Activated CD4-positive, alpha-beta T cell treated with anti-CD3 and anti-CD28 coated beads, Interleukin-2, amount 10 ng/mL, durations not matched to agents 7 days and 5 days (primary cell): ENCODE measurements around the gene OPRD1. TPM values are rescaled to one million over a fixed set of nuclear protein-coding genes. Genes with fewer than 3 reads are reported as not detected.
A peak's percentile ranks its signal among the peaks of the same experiment; 100 is the strongest.
"Not testable (repeated sequence)": the region's sequence is repeated elsewhere in the genome, so short reads cannot be mapped to it uniquely, and the experiment has no call there.

Source experiments
- CTCF ChIA-PET: fragments of 350-600 bp; sonication (Branson Sonifier 250); formaldehyde crosslinking; loops from one replicate; lab custom pipeline; 2021; ENCODE audit warnings: antibody characterized with exemption; lab: Charles Lee
- POLR2A ChIA-PET: fragments of 350-600 bp; sonication (Branson Sonifier 250); formaldehyde crosslinking; loops from one replicate; lab custom pipeline; 2021; ENCODE audit warnings: antibody characterized with exemption; lab: Charles Lee
- DNase-seq: peaks from one replicate; pipeline ENCODE4 v3.0.0-alpha.2; 2020
- H3K27ac Mint-ChIP-seq: one replicate; pipeline ENCODE4 v1.8.0; 2021; ENCODE audit warnings: mild to moderate bottlenecking, moderate library complexity, mixed read lengths
- H3K27me3 Mint-ChIP-seq: one replicate; pipeline ENCODE4 v1.8.0; 2021; ENCODE audit warnings: mixed read lengths
- H3K36me3 Mint-ChIP-seq: one replicate; pipeline ENCODE4 v1.8.0; 2021; ENCODE audit warnings: low read depth, mixed read lengths
- H3K4me1 Mint-ChIP-seq: one replicate; pipeline ENCODE4 v1.8.0; 2021; ENCODE audit warnings: mixed read lengths
- H3K4me3 Mint-ChIP-seq: one replicate; pipeline ENCODE4 v1.8.0; 2021; ENCODE audit warnings: mild to moderate bottlenecking, moderate library complexity, mixed read lengths
- H3K9me3 Mint-ChIP-seq: one replicate; pipeline ENCODE4 v1.8.0; 2021; ENCODE audit warnings: mixed read lengths
- total RNA-seq, 2 experiments: library from RNA; stranded (reverse); gene quantifications; one replicate each; pipeline ENCODE4 v1.2.3, GENCODE V29; 2021

The OPRD1 gene
- total RNA-seq, 2 experiments from 2014 or later = not detected

- H3K36me3 Mint-ChIP-seq = no peaks in the 10 kb centered on the region
- DNase-seq = no peak
- ChIA-PET CTCF (interaction anchor here (0.7 kb wide), 1 partner anchor 11 kb away, joined by 3 read pairs; no protein-coding TSS in a partner anchor), POLR2A (no interaction called here)
- no peaks in the 10 kb centered on the region for H3K9me3 Mint-ChIP-seq
- no peak overlapping the region for H3K27ac Mint-ChIP-seq
- H3K4me3 Mint-ChIP-seq = no peak overlapping the region
- H3K4me1 Mint-ChIP-seq = peaks cover 2% of the 10 kb centered on the region
- peaks cover 32% of the 10 kb centered on the region for H3K27me3 Mint-ChIP-seq
Observed at GRCh38 chr1:28807046-28807445, 4.9 kb upstream of the OPRD1 start.

DNA sequence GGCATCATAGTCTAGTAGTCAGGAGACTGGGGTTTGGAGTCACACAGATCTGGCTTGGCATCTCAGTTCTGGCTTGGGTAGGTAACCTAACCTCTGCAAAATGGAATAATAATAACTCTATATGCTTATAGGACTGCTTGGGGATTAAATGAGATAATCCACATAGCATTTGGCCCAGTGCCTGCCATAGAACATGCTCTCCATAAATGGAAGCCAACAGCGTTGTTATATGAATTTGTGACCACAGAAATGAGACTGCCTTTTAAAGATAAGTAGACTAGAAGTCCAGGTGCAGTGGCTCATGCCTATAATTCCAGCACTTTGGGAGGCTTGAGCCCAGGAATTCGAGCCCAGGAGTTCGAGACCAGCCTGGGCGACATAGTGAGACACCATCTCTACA, 4.0 kb upstream of the OPRD1 start:
- ChIA-PET POLR2A (no interaction called here), CTCF (no interaction called here)
- Mint-ChIP-seq H3K4me3 (no peak overlapping the region), H3K36me3 (no peaks in the 10 kb centered on the region), H3K27me3 (peaks cover 39% of the 10 kb centered on the region), H3K27ac (no peak overlapping the region), H3K4me1 (peaks cover 2% of the 10 kb centered on the region), H3K9me3 (no peaks in the 10 kb centered on the region)
- no peak for DNase-seq

- POLR2A ChIA-PET = no interaction called here
- H3K27me3 Mint-ChIP-seq = peaks cover 58% of the 10 kb centered on the region
- DNase-seq = no peak
- no peaks in the 10 kb centered on the region for H3K36me3 Mint-ChIP-seq
- H3K9me3 Mint-ChIP-seq = no peaks in the 10 kb centered on the region
- H3K4me3 Mint-ChIP-seq = no peak overlapping the region
- peaks cover 6% of the 10 kb centered on the region for H3K4me1 Mint-ChIP-seq
- H3K27ac Mint-ChIP-seq = no peak overlapping the region
- CTCF ChIA-PET = no interaction called here
Observed at GRCh38 chr1:28811369-28811765, 603 bp upstream of the OPRD1 start.

- Mint-ChIP-seq H3K4me3 (no peak overlapping the region), H3K27me3 (peaks cover 56% of the 10 kb centered on the region), H3K4me1 (peaks cover 6% of the 10 kb centered on the region), H3K36me3 (no peaks in the 10 kb centered on the region), H3K27ac (no peak overlapping the region), H3K9me3 (no peaks in the 10 kb centered on the region)
- DNase-seq = no peak
- ChIA-PET CTCF (interaction anchor here (0.6 kb wide), 1 partner anchor 11 kb away, joined by 3 read pairs; no protein-coding TSS in a partner anchor), POLR2A (no interaction called here)
Observed at GRCh38 chr1:28812669-28813468, 899 bp downstream of the OPRD1 start.

DNA sequence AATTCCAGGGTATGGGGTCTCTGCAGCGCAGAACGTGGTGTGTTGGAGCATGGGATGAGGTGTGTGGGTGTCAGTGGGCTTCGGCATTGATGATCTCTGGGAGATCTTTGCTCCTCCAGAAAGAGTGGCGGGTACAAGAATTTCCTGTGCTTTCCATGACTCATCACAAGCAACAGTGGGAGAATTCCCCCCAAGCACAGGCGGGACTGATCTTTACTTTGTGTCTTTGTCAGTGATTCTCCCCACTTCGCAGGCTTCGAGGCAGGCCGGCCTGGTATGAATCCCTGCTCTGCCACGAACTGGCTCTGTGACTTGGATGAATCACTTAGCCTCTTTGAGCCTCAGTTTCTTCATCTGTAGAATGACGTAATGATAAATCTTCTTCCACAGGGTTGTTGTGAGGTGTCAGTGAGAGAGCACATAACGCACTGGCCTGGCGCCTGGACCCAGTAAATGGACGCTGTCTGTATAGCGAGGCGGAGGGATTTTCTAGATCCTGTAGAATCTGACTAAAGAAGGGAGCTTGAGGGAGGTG, 2.0 kb downstream of the OPRD1 start:
- Mint-ChIP-seq H3K4me3 (no peak overlapping the region), H3K9me3 (no peaks in the 10 kb centered on the region), H3K36me3 (no peaks in the 10 kb centered on the region), H3K27ac (no peak overlapping the region), H3K27me3 (peaks cover 53% of the 10 kb centered on the region), H3K4me1 (peaks cover 6% of the 10 kb centered on the region)
- DNase-seq = no peak
- CTCF ChIA-PET = interaction anchor here (0.9 kb wide), 1 partner anchor 40 kb away, joined by 3 read pairs; no protein-coding TSS in a partner anchor
- POLR2A ChIA-PET = no interaction called here

GRCh38 chr1:28815533-28816185, 3.7 kb downstream of the OPRD1 start:
- H3K36me3 Mint-ChIP-seq = no peaks in the 10 kb centered on the region
- H3K4me3 Mint-ChIP-seq = no peak overlapping the region
- ChIA-PET CTCF (interaction anchor here (0.6 to 1.3 kb wide), 6 partner anchors 10 to 31 kb away, joined by 3 to 5 read pairs (median 3); no protein-coding TSS in a partner anchor), POLR2A (interaction anchor here (0.6 kb wide), 1 partner anchor 15 kb away, joined by 3 read pairs; no protein-coding TSS in a partner anchor)
- no peak overlapping the region for H3K27ac Mint-ChIP-seq
- no peaks in the 10 kb centered on the region for H3K9me3 Mint-ChIP-seq
- peaks cover 42% of the 10 kb centered on the region for H3K27me3 Mint-ChIP-seq
- peaks cover 6% of the 10 kb centered on the region for H3K4me1 Mint-ChIP-seq
- peak; percentile 12 for DNase-seq

- POLR2A ChIA-PET = no interaction called here
Observed at GRCh38 chr1:28817133-28817532, 5.2 kb downstream of the OPRD1 start.

GRCh38 chr1:28819020-28819419, 7.0 kb downstream of the OPRD1 start:
- no peak for DNase-seq
- Mint-ChIP-seq H3K27me3 (peaks cover 15% of the 10 kb centered on the region), H3K36me3 (no peaks in the 10 kb centered on the region), H3K4me1 (peaks cover 4% of the 10 kb centered on the region), H3K27ac (no peak overlapping the region), H3K9me3 (no peaks in the 10 kb centered on the region), H3K4me3 (no peak overlapping the region)
- ChIA-PET CTCF (interaction anchor here (1.5 kb wide), 1 partner anchor 63 kb away, joined by 3 read pairs; no protein-coding TSS in a partner anchor), POLR2A (no interaction called here)

More at GRCh38 chr1:28817133-28817532, 5.2 kb downstream of the OPRD1 start:
- DNase-seq = no peak
- peaks cover 31% of the 10 kb centered on the region for H3K27me3 Mint-ChIP-seq
- no peaks in the 10 kb centered on the region for H3K36me3 Mint-ChIP-seq
- no peak overlapping the region for H3K27ac Mint-ChIP-seq
- H3K4me3 Mint-ChIP-seq = no peak overlapping the region
- H3K4me1 Mint-ChIP-seq = peaks cover 4% of the 10 kb centered on the region
- CTCF ChIA-PET = no interaction called here
- no peaks in the 10 kb centered on the region for H3K9me3 Mint-ChIP-seq

- Mint-ChIP-seq H3K36me3 (no peaks in the 10 kb centered on the region), H3K27ac (no peak overlapping the region), H3K27me3 (no peaks in the 10 kb centered on the region), H3K9me3 (no peaks in the 10 kb centered on the region), H3K4me3 (no peak overlapping the region), H3K4me1 (no peaks in the 10 kb centered on the region)
- POLR2A ChIA-PET = no interaction called here
- DNase-seq = no peak
- CTCF ChIA-PET = interaction anchor here (0.6 to 0.8 kb wide), 2 partner anchors 54 to 60 kb away, joined by 3 to 6 read pairs; no protein-coding TSS in a partner anchor
Observed at GRCh38 chr1:28822799-28823198, 10.8 kb downstream of the OPRD1 start.

- DNase-seq, H3K27ac Mint-ChIP-seq, H3K4me1 Mint-ChIP-seq, H3K4me3 Mint-ChIP-seq, POLR2A ChIA-PET, H3K27me3 Mint-ChIP-seq, H3K36me3 Mint-ChIP-seq, H3K9me3 Mint-ChIP-seq: not testable (repeated sequence)
- CTCF ChIA-PET = interaction anchor here (0.6 kb wide), 4 partner anchors 11 to 1958 kb away, joined by 3 read pairs; no protein-coding TSS in a partner anchor
Observed at GRCh38 chr1:28824061-28824460, 12.1 kb downstream of the OPRD1 start.

DNA sequence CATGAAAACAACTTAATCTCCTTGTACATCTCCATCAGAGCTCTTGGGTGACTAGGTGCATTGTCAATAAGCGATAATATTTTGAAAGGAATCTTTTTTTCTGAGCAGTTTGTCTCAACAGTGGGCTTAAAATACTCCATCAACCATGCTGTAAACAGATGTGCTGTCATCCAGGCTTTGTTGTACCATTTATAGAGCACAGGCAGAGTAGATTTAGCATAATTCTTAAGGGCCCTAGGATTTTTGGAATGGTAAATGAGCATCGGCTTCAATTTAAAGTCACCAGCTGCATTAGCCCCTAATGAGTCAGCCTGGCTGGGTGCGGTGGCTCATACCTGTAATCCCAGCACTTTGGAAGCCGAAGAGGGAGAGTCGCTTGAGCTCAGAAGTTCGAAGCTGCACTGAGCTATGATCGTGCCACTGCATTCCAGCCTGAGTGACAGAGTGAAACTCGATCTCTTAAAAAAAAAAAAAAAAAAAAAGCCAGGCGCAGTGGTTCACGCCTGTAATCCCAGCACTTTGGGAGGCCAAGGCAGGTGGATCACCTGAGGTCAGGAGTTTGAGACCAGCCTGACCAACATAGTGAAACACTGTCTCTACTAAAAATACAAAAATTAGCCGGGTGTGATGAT, 16.4 kb downstream of the OPRD1 start:
- H3K27ac Mint-ChIP-seq, H3K4me1 Mint-ChIP-seq, DNase-seq, H3K4me3 Mint-ChIP-seq, H3K36me3 Mint-ChIP-seq, POLR2A ChIA-PET, H3K9me3 Mint-ChIP-seq, H3K27me3 Mint-ChIP-seq: not testable (repeated sequence)
- CTCF ChIA-PET = interaction anchor here (1.2 kb wide), 1 partner anchor 13 kb away, joined by 5 read pairs; no protein-coding TSS in a partner anchor

DNA sequence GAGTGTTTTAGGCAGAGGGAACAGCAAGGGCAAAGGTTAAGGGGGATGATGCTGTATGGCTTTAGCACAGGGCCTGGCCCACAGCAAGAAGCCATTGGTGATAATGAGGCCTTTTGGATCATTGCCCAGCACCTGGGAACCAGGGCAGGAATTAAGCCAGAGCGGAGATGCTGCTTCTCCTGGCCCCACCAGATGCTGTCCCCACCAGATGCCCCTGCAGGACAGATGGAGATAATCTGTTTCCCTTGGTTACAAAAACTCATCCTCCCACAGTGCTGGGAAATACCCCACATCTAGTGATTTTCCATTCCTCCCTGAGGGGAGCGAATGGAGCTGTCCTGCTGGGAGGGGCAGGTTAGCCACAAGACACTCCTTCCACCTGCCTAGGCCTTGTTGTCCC, 18.8 kb downstream of the OPRD1 start:
- H3K4me1 Mint-ChIP-seq = no peaks in the 10 kb centered on the region
- ChIA-PET POLR2A (no interaction called here), CTCF (no interaction called here)
- peaks cover 6% of the 10 kb centered on the region for H3K27me3 Mint-ChIP-seq
- H3K4me3 Mint-ChIP-seq = no peak overlapping the region
- H3K27ac Mint-ChIP-seq = no peak overlapping the region
- no peaks in the 10 kb centered on the region for H3K36me3 Mint-ChIP-seq
- DNase-seq = no peak
- no peaks in the 10 kb centered on the region for H3K9me3 Mint-ChIP-seq
